ENCODE measurements around the gene KIAA0825.

KIAA0825 gene

GRCh38 chr5:94313188-94313587, 305.2 kb downstream of the KIAA0825 start:
- ChIA-PET CTCF (no interaction called here), POLR2A (ENCODE audit: low non-redundant PET) (no interaction called here)
- no peak for DNase-seq (ENCODE audit: low spot score)
- no peak overlapping the region for H3K27ac ChIP-seq
- TF ChIP-seq, protein P1, sequence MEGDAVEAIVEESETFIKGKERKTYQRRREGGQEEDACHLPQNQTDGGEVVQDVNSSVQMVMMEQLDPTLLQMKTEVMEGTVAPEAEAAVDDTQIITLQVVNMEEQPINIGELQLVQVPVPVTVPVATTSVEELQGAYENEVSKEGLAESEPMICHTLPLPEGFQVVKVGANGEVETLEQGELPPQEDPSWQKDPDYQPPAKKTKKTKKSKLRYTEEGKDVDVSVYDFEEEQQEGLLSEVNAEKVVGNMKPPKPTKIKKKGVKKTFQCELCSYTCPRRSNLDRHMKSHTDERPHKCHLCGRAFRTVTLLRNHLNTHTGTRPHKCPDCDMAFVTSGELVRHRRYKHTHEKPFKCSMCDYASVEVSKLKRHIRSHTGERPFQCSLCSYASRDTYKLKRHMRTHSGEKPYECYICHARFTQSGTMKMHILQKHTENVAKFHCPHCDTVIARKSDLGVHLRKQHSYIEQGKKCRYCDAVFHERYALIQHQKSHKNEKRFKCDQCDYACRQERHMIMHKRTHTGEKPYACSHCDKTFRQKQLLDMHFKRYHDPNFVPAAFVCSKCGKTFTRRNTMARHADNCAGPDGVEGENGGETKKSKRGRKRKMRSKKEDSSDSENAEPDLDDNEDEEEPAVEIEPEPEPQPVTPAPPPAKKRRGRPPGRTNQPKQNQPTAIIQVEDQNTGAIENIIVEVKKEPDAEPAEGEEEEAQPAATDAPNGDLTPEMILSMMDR (conservative IDR thresholded peaks at IDR 0.05; ENCODE audit: low read depth) = no peak

DNA sequence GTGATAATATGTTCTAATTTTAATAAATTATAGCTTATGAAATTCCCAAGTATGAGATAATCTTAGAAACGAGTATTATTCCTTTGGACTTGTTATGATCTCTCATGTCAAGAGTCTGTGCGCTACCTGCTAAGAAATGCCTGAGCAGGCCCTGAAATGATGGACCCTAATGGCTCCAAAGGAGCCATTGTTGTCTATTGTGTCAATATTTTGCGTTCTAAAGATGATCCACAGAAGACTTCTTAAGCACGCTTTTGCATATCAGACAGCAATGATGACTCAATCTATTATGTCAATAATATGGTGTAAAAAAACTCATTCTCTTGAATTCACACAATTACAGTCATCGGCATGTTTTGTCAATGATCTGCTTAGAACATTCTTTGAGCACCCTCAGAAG, 306.1 kb downstream of the KIAA0825 start:
- ChIA-PET CTCF (no interaction called here), POLR2A (ENCODE audit: low non-redundant PET) (no interaction called here)
- no peak overlapping the region for H3K27ac ChIP-seq
- TF ChIP-seq, protein P1 (conservative IDR thresholded peaks at IDR 0.05; ENCODE audit: low read depth) = no peak
- no peak for DNase-seq (ENCODE audit: low spot score)

GRCh38 chr5:94310833-94311232, 307.6 kb downstream of the KIAA0825 start:
- DNase-seq (ENCODE audit: low spot score) = no peak
- CTCF ChIA-PET = interaction anchor here (0.6 to 0.7 kb wide), 2 partner anchors 310 to 461 kb away, joined by 3 read pairs; no protein-coding TSS in a partner anchor
- H3K27ac ChIP-seq = no peak overlapping the region
- TF ChIP-seq, protein P1 (conservative IDR thresholded peaks at IDR 0.05; ENCODE audit: low read depth) = peak; percentile 15; the same call in 1 of the 2 replicates
- POLR2A ChIA-PET (ENCODE audit: low non-redundant PET) = no interaction called here

- ChIA-PET POLR2A (ENCODE audit: low non-redundant PET) (no interaction called here), CTCF (interaction anchor here (0.6 kb wide), 1 partner anchor 486 kb away, joined by 3 read pairs; no protein-coding TSS in a partner anchor)
- TF ChIP-seq, protein P1 (conservative IDR thresholded peaks at IDR 0.05; ENCODE audit: low read depth) = no peak
- H3K27ac ChIP-seq = no peak overlapping the region
- no peak for DNase-seq (ENCODE audit: low spot score)
Observed at GRCh38 chr5:94309141-94309540, 309.3 kb downstream of the KIAA0825 start.

DNA sequence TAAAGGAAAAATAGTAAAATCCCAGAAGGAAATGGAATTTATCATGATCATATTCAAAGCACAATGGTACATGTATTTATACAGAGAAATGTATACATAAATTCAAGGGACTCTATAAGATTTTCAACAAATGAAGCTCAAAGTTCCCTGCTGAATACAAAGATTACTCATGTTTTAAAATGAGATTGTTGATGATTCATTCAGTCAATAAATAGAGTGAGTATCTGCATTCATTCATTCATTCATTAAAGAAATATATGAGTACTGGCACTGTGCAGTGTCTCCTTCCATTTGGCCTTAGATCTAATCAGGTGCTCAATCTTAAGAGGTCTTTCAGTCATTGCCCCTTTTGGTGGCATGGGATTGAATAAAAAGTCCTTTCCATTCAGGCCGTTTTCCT, 310.0 kb downstream of the KIAA0825 start:
- TF ChIP-seq, protein P1 (conservative IDR thresholded peaks at IDR 0.05; ENCODE audit: low read depth) = no peak
- CTCF ChIA-PET = interaction anchor here (0.5 kb wide), 1 partner anchor 206 kb away, joined by 3 read pairs; no protein-coding TSS in a partner anchor
- no peak for DNase-seq (ENCODE audit: low spot score)

GRCh38 chr5:94304146-94304545, 314.3 kb downstream of the KIAA0825 start:
- TF ChIP-seq, protein P1 (conservative IDR thresholded peaks at IDR 0.05; ENCODE audit: low read depth) = no peak
- CTCF ChIA-PET = no interaction called here
- POLR2A ChIA-PET (ENCODE audit: low non-redundant PET) = no interaction called here
- DNase-seq (ENCODE audit: low spot score) = no peak
- H3K27ac ChIP-seq = no peak overlapping the region

More for the DNA sequence above, 310.0 kb downstream of the KIAA0825 start:
- POLR2A ChIA-PET (ENCODE audit: low non-redundant PET) = no interaction called here
- no peak overlapping the region for H3K27ac ChIP-seq

DNA sequence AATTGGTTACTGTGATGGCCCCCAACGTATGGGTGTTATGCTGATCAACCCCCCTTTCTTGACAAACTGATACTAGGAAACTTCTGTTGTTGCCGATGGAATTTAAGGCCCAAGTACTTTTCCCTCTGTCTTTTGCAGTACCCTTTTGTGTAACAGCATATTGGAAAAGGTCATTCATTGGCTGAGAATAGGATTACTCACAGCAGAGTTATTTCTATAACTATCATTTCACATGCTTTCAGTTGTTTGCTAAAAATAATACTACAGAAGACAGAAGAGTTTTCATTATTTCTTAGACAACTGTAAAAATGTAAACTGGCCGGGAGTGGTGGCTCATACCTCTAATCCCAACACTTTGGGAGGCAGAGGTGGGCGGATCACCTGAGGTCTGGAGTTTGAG, 329.5 kb downstream of the KIAA0825 start:
- CTCF ChIA-PET = no interaction called here

More for the DNA sequence above, 329.5 kb downstream of the KIAA0825 start:
- POLR2A ChIA-PET (ENCODE audit: low non-redundant PET) = no interaction called here
- no peak for DNase-seq (ENCODE audit: low spot score)
- no peak overlapping the region for H3K27ac ChIP-seq
- TF ChIP-seq, protein P1 (conservative IDR thresholded peaks at IDR 0.05; ENCODE audit: low read depth) = no peak

Data from RWPE1 (cell line).